ENCODE measurements around the gene SORBS2.

Gene SORBS2

GRCh38 chr4:185573651-185574199 lies 238.3 kb downstream of the SORBS2 start:
- peaks cover 16% of the 10 kb centered on the region for H3K4me1 ChIP-seq (ENCODE audit: insufficient read depth, poor library complexity, severe bottlenecking)

GRCh38 chr4:185570727-185571126 lies 241.3 kb downstream of the SORBS2 start:
- ATAC-seq (ENCODE audit: low read depth) (no peak), DNase-seq (ENCODE audit: low spot score) (no peak)
- H3K4me3 ChIP-seq (ENCODE audit: severe bottlenecking): no peak overlapping the region
- TF ChIP-seq CTCF (IDR thresholded peaks at IDR 0.05; ENCODE audit: poor library complexity, severe bottlenecking): no peak
- no peak overlapping the region for H3K27ac ChIP-seq (ENCODE audit: poor library complexity, severe bottlenecking)
- H3K36me3 ChIP-seq (ENCODE audit: low read depth): no peaks in the 10 kb centered on the region
- H3K9me3 ChIP-seq (ENCODE audit: severe bottlenecking): no peaks in the 10 kb centered on the region
- peaks cover 16% of the 10 kb centered on the region for H3K4me1 ChIP-seq (ENCODE audit: insufficient read depth, poor library complexity, severe bottlenecking)
- no peaks in the 10 kb centered on the region for H3K27me3 ChIP-seq (ENCODE audit: insufficient read depth, poor library complexity, severe bottlenecking)

More at GRCh38 chr4:185573651-185574199, 238.3 kb downstream of the SORBS2 start:
- peak overlapping the region; percentile 60 for H3K27ac ChIP-seq (ENCODE audit: poor library complexity, severe bottlenecking)
- no peaks in the 10 kb centered on the region for H3K36me3 ChIP-seq (ENCODE audit: low read depth)
- no peak for TF ChIP-seq CTCF (IDR thresholded peaks at IDR 0.05; ENCODE audit: poor library complexity, severe bottlenecking)
- no peaks in the 10 kb centered on the region for H3K9me3 ChIP-seq (ENCODE audit: severe bottlenecking)
- H3K27me3 ChIP-seq (ENCODE audit: insufficient read depth, poor library complexity, severe bottlenecking): no peaks in the 10 kb centered on the region
- H3K4me3 ChIP-seq (ENCODE audit: severe bottlenecking): no peak overlapping the region
- DNase-seq (ENCODE audit: low spot score) (peak; percentile 61), ATAC-seq (ENCODE audit: low read depth) (peak; percentile 99)

GRCh38 chr4:185567381-185568376 lies 244.3 kb downstream of the SORBS2 start:
- Histone ChIP-seq H3K27me3 (ENCODE audit: insufficient read depth, poor library complexity, severe bottlenecking) (no peaks in the 10 kb centered on the region), H3K4me1 (ENCODE audit: insufficient read depth, poor library complexity, severe bottlenecking) (no peaks in the 10 kb centered on the region), H3K9me3 (ENCODE audit: severe bottlenecking) (no peaks in the 10 kb centered on the region), H3K27ac (ENCODE audit: poor library complexity, severe bottlenecking) (no peak overlapping the region), H3K36me3 (ENCODE audit: low read depth) (no peaks in the 10 kb centered on the region), H3K4me3 (ENCODE audit: severe bottlenecking) (no peak overlapping the region)
- DNase-seq (ENCODE audit: low spot score) (no peak), ATAC-seq (ENCODE audit: low read depth) (no peak)
- no peak for TF ChIP-seq CTCF (IDR thresholded peaks at IDR 0.05; ENCODE audit: poor library complexity, severe bottlenecking)

GRCh38 chr4:185566972-185567371 lies 245.0 kb downstream of the SORBS2 start:
- no peak overlapping the region for H3K4me3 ChIP-seq (ENCODE audit: severe bottlenecking)
- H3K27me3 ChIP-seq (ENCODE audit: insufficient read depth, poor library complexity, severe bottlenecking): no peaks in the 10 kb centered on the region
- H3K9me3 ChIP-seq (ENCODE audit: severe bottlenecking): no peaks in the 10 kb centered on the region
- no peaks in the 10 kb centered on the region for H3K36me3 ChIP-seq (ENCODE audit: low read depth)
- H3K4me1 ChIP-seq (ENCODE audit: insufficient read depth, poor library complexity, severe bottlenecking): no peaks in the 10 kb centered on the region
- no peak overlapping the region for H3K27ac ChIP-seq (ENCODE audit: poor library complexity, severe bottlenecking)
- 0 out of 3 replicates have a peak, but pooled peaks have one; percentile 19 for ATAC-seq (ENCODE audit: low read depth)
- no peak for DNase-seq (ENCODE audit: low spot score)
- no peak for TF ChIP-seq CTCF (IDR thresholded peaks at IDR 0.05; ENCODE audit: poor library complexity, severe bottlenecking)

All from RWPE2 (cell line).